Suprapubic skin (tissue), 3 donors: ENCODE measurements around the gene TRIM44.

Experiments used
- CTCF ChIP-seq, 2 donors: fragments of 200-600 bp in 1 of 2; fragments of 450-650 bp in 1 of 2; sonication (generic) in 1 of 2; IDR thresholded peaks; one replicate each; pipeline ENCODE4 v1.5.1; 2016 to 2019; ENCODE audit warnings: antibody characterized with exemption in 2 of 2, mild to moderate bottlenecking in 1 of 2, moderate library complexity in 1 of 2
- POLR2A ChIP-seq, 2 donors: fragments of 450-650 bp; IDR thresholded peaks; one replicate each; pipeline ENCODE4 v1.6.1; 2017; ENCODE audit warnings: antibody characterized with exemption in 2 of 2, mild to moderate bottlenecking in 2 of 2, moderate library complexity in 2 of 2

- TF ChIP-seq CTCF (IDR thresholded peaks at IDR 0.05) (no peak), POLR2A (IDR thresholded peaks at IDR 0.05) (no peak)
These were observed 119.4 kb downstream of the TRIM44 start for GRCh38 chr11:35781861-35782470.
